ENCODE results near the gene OSBPL1A.

The OSBPL1A gene

GRCh38 chr18:24219561-24220317, 177.9 kb downstream of the OSBPL1A start:
- TF ChIP-seq CTCF (IDR thresholded peaks at IDR 0.05; ENCODE audit: insufficient read depth, low read length, missing control alignments), result no peak
- DNase-seq (ENCODE audit: low read depth, low spot score), result no peak
- ChIA-PET POLR2A (no interaction called here), CTCF (interaction anchor here (0.8 to 1.2 kb wide), 2 partner anchors 18 to 41 kb away, joined by 3 read pairs; no protein-coding TSS in a partner anchor)
- H3K4me3 ChIP-seq (ENCODE audit: low read depth, low read length), result no peak overlapping the region

GRCh38 chr18:24214913-24215312, 182.7 kb downstream of the OSBPL1A start:
- CTCF ChIA-PET, result interaction anchor here (1.6 kb wide), 1 partner anchor 274 kb away, joined by 4 read pairs; no protein-coding TSS in a partner anchor
- no peak for DNase-seq (ENCODE audit: low read depth, low spot score)
- H3K4me3 ChIP-seq (ENCODE audit: low read depth, low read length), result no peak overlapping the region
- POLR2A ChIA-PET, result no interaction called here
- no peak for TF ChIP-seq CTCF (IDR thresholded peaks at IDR 0.05; ENCODE audit: insufficient read depth, low read length, missing control alignments)

- POLR2A ChIA-PET, result interaction anchor here (1.4 kb wide), 1 partner anchor 75 kb away, joined by 8 read pairs; the partner anchor contains the start of gene CABYR
- TF ChIP-seq CTCF (IDR thresholded peaks at IDR 0.05; ENCODE audit: insufficient read depth, low read length, missing control alignments), result no peak
Measured at GRCh38 chr18:24214144-24214543, 183.5 kb downstream of the OSBPL1A start.

GRCh38 chr18:24212939-24213338, 184.7 kb downstream of the OSBPL1A start:
- ChIA-PET POLR2A (interaction anchor here (1.4 kb wide), 1 partner anchor 74 kb away, joined by 8 read pairs; the partner anchor contains the start of gene CABYR), CTCF (no interaction called here)
- no peak overlapping the region for H3K4me3 ChIP-seq (ENCODE audit: low read depth, low read length)
- TF ChIP-seq CTCF (IDR thresholded peaks at IDR 0.05; ENCODE audit: insufficient read depth, low read length, missing control alignments), result no peak
- DNase-seq (ENCODE audit: low read depth, low spot score), result peak; percentile 72

More at GRCh38 chr18:24214144-24214543, 183.5 kb downstream of the OSBPL1A start:
- CTCF ChIA-PET, result interaction anchor here (1.6 kb wide), 1 partner anchor 275 kb away, joined by 4 read pairs; no protein-coding TSS in a partner anchor
- H3K4me3 ChIP-seq (ENCODE audit: low read depth, low read length), result no peak overlapping the region
- no peak for DNase-seq (ENCODE audit: low read depth, low spot score)

- ChIA-PET POLR2A (no interaction called here), CTCF (no interaction called here)
- no peak for DNase-seq (ENCODE audit: low read depth, low spot score)
- TF ChIP-seq CTCF (IDR thresholded peaks at IDR 0.05; ENCODE audit: insufficient read depth, low read length, missing control alignments), result no peak
- H3K4me3 ChIP-seq (ENCODE audit: low read depth, low read length), result no peak overlapping the region
Measured at GRCh38 chr18:24209558-24209957, 188.1 kb downstream of the OSBPL1A start.

- no peak for DNase-seq (ENCODE audit: low read depth, low spot score)
- no peak for TF ChIP-seq CTCF (IDR thresholded peaks at IDR 0.05; ENCODE audit: insufficient read depth, low read length, missing control alignments)
- ChIA-PET POLR2A (no interaction called here), CTCF (interaction anchor here (0.7 to 1.2 kb wide), 2 partner anchors 8 to 32 kb away, joined by 3 to 4 read pairs; no protein-coding TSS in a partner anchor)
- no peak overlapping the region for H3K4me3 ChIP-seq (ENCODE audit: low read depth, low read length)
Measured at GRCh38 chr18:24208270-24209035, 189.2 kb downstream of the OSBPL1A start.
